Left forelimb (tissue), 1 donor: ENCODE data around the gene P2RX7.
"Not testable (repeated sequence)": the region's sequence is repeated elsewhere in the genome, so short reads cannot be mapped to it uniquely, and the experiment has no call there.

Source experiments
- DNase-seq: peaks from one replicate; pipeline ENCODE4 v3.0.0-alpha.2; 2018; ENCODE audit warnings: low spot score

P2RX7 gene

DNA sequence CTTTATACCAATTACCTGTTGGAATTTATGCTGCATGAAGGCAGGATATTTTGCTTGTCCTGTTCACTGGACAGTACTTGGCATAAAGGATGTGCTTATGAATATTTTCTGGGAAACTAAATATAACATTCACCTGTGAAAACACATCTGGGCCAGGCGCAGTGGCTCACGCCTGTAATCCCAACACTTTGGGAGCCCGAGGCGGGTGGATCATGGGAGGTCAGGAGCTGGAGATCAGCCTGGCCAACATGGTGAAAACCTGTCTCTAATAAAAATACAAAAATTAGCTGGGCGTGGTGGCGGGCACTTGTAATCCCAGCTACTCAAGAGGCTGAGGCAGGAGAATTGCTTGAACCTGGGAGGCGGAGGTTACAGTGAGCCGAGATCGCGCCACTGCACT lies 75.9 kb downstream of the P2RX7 start:
- not testable (repeated sequence) for DNase-seq

DNA sequence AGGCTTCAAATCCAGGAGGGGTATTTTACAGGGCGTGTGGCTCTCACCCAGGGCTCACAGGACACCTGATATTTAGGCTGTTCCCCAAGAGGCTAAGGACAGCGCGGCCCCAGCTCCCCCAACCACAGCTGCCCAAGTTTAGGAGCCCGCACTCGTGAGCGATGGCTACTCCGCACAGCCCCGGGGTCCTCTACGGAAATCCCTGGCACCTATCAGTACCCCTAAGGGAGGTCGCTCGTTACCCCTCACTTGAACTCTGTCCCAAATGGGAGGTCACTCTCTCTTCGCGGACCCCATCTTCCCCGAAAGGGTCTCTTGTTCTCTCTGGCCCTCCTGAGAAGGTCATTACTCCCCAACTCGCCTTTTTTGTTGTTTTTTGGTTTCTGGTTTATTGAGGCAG lies 76.5 kb downstream of the P2RX7 start:
- DNase-seq: no peak

DNA sequence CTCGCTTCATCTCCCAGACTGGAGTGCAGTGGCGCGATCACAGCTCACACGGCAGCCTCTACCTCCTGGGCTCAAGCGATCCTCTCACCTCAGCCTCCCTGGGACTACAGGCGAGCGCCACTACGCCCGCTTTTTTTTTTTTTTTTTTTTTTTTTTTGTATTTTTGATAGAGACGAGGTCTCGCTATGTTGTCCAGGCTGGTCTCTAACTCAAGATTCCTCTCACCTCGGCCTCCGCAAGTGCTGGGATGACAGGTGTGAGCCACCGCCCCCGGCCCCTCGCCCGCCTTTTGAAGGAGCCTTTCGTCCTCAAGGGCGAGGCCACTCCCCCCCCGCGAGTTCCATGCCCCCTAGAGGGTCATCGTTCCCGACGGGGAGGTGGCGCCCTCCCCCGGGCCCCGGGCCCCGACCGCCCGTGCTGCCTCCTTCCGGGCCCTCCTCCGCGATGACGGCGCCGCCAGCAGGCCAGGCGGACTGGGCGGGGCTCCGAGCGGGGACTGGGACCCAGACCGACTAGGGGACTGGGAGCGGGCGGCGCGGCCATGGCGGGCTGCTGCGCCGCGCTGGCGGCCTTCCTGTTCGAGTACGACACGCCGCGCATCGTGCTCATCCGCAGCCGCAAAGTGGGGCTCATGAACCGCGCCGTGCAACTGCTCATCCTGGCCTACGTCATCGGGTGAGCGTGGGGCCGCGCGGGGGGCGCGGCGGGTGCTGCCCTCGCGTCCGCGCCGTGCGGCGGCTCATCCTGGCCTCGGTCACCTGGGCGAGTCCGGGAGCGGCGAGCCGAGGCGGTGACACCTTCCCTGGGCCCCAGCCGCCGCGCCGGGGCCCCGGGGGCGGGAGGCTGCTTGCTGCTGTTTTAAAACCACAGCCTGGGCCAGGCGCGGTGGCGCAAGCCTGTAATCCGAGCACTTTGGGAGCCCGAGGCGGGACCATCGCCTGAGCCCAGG lies 77.2 kb downstream of the P2RX7 start, which contains the start of gene P2RX4:
P2RX4 (plus strand) TSS at position 506 of the 949 bp plus-strand sequence; CDS start at position 542, 36 bp downstream.
- peak; percentile 89 for DNase-seq

DNA sequence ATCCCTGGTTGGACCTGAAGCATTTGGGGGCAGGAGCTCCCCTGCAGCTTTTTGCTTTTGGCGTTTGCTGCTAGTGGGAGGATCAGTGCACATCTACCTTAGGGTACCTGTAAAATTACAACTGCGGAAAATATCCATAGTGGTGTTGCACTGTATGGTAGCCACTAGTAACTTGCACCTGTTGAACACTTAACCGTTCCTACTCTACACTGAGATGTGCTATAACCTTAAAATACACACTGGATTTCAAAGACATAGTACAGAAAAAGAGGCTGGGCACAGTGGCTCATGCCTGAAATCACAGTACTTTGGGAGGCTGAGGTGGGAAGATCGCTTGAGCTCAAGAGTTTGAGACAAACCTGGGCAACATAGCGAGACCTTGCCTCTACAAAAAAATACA lies 80.2 kb downstream of the P2RX7 start:
- no peak for DNase-seq

DNA sequence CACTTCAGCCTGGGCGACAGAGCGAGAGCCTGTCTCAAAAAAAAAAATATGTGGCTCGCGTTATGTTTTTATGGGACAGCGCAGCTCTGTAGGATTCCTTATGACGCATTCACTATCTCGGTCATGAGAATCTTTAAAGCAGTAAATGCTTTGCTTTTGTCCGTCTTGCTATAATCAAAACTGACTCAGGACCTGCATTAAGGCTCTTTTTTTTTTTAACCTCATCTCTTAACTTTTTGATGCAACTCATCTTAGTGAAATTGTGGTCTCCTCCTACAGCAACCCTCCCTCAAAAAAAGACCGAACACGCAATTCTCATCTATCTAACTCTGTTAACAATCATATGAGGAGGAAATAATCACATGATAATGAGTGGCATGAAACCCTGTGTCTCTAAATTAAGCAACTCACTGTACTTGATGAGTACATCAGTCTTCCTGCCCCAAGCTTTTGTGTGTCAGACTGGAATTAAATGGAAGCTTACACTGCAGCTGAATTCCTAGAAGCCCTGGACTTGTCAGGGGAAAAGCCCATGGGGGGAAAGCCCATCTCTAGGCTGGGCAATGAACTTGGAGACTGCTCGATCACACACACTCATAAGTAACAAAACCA lies 81.6 kb downstream of the P2RX7 start:
- no peak for DNase-seq

DNA sequence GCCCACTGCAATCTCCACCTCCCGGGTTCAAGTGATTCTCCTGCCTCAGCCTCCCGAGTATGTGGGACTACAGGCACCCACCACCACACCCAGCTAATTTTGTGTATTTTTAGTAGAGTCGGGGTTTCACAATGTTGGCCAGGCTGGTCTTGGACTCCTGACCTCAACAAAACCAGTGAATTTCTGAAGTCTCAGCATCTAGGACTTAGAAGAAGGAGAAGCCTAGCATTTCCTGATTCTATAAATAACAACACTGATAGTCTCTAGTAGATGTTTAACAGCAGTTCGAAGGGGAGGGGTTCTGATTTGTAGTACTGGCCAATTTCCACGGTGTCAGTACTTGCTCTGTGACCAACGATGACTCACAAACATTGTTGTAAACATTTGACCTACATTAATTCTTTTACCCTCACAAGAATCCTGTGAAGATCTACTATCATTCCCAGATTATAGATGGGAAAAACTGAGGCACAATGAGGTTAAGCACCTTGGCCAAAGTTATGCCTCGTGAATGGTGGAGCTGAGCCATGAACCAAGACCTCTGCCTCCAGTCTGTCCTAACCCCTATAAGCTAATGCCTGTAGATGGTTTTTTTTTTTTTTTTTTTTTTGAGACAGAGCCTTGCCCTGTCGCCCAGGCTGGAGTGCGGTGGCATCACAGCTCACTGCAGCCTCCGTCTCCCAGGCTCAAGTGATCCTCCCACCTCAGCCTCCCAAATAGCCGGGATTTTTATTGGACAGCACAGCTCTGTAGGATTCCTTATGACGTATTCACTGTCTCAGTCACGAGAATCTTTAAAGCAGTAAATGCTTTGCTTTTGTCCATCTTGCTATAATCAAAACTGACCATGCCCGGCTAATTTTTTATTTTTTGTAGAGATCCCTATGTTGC lies 82.4 kb downstream of the P2RX7 start:
- no peak for DNase-seq

DNA sequence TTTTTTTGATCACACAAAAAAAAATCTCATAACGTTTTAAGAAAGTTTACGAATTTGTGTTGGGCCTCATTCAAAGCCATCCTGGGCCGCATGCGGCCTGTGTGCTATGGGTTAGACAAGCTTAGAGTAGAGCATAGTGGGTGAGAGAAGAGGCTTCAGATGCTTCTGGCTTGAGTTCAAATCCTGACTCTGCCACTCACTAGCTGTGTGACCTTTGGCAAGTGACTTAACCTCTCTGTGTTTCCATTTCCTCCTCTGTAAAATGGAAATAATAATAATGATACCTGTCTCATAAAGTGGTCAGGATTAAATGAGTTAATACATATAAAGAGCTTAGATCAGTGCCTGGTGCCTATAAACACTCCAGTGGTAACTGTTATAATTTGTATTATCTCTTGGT lies 83.4 kb downstream of the P2RX7 start:
- no peak for DNase-seq

DNA sequence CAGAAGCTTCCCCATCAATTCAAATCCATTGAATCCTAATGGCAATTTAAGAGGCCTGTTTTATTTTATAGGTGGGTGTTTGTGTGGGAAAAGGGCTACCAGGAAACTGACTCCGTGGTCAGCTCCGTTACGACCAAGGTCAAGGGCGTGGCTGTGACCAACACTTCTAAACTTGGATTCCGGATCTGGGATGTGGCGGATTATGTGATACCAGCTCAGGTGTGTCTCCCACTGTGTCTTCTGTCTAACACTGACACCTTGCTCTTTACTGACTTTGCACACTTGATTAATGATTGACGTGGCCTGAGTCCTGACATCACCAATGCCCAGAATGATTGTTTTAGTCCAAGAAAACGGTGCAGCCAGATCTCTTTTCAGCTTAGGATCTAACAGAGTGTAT lies 84.4 kb downstream of the P2RX7 start:
- no peak for DNase-seq

DNA sequence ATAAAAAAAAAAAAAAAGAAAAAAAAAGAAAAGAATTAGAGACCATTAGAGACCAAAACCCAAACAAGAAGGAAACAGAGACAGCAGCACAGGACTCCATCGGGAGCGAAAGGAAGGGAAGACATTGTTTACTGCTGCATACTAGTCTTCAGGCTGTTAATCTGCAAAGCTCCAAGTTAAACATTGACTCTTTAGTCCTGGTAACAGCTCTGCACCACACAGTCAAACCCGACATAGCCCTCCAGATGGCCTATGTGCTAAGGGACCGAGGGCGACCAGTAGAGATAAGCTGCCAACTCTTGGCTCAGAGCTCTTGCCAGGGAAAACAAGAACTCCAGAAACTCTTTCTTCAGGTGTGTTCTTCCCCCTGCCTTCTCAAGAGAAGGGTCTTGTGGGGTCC lies 85.1 kb downstream of the P2RX7 start:
- no peak for DNase-seq

DNA sequence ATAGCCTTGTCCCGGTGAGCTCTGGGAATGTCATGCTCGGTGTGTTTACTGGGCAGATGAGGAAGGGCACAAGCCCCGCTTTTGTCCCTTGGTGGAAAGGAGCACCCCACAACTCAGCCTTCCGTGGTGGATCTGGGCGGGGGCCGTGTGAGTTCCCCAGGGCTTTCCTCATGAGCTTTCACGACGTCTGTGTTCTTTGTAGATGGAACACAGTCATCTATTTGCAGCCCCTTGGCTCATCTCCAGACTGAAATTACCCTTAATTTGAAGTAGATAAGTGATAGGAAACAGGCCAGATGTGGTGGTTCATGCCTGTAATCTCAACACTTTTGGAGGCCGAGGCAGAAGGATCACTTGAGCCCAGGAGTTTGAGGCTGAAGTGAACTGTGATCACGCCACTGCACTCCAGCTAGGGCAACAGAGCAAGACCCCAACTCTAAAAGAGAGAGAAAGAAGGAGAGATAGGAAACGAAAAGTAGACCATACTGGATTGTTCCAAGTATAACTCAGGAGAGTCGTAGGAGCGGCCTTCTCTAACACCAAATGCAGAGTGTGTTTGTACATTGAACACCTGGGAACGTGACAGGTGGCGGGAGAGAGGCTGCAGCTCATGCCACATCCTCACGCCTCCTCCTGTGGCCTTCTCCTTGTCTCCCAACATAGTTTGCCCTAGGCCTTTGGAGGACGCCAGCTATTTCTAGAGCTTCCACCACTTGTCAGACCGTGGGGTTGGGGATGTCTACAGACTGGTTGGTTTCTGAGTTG lies 86.1 kb downstream of the P2RX7 start:
- DNase-seq: no peak

DNA sequence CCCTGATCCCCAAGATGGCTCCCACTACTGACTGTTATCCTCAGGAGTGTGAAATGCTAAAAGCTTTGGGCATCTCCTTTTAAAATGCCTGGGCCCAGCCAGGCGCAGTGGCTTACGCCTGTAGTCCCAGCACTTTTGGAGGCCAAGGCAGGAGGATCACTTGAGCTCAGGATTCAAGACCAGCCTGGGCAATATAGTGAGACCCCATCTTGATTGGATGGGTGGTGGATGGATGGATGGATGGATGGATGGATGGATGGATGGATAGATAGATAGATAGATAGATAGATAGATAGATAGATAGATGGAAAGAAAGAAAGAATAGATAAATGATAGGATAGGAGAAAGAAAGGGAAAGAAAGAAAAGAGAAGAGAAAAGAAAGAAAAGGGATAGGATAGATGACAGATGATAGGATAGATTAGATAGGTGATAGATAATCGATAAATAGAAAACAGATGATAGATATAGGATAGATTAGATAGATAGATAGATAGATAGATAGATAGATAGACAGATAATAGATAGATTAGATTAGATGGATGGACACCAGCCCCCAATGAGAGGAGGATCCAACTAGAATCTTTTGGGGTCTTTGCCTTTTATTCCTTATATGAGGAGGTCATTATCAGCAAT lies 86.8 kb downstream of the P2RX7 start:
- DNase-seq: no peak

DNA sequence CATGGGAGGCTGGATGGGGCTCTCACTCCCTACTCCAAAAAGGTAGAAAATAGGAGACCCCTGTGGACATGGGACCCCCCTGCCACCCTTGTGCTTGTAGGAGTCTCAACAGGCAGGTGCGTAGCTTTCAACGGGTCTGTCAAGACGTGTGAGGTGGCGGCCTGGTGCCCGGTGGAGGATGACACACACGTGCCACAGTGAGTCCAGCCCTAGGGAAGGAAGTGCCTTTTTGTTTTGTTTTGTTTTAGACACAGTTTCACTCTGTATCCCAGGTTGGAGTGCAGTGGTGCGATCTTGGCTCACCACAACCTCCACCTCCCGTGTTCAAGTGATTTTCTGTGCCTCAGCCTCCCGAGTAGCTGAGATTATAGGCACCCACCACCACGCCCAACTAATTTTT lies 90.2 kb downstream of the P2RX7 start:
- no peak for DNase-seq

DNA sequence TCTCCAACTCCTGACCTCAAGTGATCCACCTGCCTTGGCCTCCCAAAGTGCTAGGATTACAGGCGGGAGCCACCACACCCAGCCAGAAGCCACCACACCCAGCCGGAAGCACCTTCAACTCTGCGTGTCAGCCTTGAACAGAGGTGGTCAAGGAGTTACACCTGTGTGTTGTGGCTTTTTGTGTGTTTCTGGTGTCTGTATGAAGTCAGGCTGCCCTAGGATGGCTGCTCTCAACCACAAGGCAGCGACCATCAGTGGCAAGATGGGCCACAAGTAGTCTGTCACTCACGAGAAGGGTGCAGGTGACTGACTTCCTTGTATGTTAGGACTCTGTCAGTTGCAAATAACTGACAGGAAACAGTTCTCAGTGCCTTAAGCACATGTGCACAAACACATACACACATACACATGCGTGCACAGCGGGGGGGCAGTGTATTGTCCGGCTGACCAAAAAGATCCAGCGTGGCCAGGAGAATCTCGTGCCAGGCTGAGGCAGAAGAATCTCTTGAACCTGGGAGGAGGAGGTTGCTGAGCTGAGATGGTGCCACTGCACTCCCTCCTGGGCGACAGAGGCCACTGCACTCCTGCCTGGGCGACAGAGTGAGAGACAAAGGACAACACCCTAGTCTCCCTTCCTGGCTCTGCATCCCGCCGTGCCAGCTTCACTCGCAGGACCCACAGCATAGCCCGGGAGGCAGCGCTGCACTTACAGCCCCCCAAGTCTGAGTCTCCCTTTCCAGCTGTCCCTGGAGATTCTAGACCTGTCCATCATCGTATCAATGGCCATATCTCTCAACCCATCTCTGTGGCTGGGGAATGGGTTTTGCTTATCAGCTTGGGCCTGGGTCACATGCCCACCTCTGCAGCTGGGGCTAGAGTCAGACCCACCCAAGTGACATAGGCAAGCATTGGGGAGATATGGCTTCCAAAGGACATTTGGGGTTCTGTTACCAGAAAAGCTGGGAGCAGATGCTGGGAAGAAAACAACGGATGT lies 90.9 kb downstream of the P2RX7 start:
- DNase-seq: no peak

DNA sequence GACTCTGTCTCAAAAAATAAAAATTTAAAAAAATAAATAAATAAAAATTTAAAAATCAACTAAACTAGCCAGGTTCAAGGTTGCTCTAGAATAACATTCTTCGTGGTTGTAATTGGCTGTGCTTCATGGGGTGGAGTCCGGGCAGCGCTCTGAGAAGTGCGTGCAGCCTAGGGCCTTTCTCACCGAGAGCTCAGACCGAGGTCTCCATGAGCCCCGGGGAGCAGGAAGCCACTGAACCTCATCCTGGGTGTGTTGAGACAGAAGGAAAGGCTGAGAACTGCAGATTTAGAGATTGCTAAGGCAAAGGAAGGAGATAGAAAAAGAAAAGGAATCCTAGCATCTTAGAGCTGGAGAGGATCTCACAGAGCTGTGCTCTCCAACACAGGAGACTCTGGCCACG lies 91.9 kb downstream of the P2RX7 start:
- DNase-seq: no peak

DNA sequence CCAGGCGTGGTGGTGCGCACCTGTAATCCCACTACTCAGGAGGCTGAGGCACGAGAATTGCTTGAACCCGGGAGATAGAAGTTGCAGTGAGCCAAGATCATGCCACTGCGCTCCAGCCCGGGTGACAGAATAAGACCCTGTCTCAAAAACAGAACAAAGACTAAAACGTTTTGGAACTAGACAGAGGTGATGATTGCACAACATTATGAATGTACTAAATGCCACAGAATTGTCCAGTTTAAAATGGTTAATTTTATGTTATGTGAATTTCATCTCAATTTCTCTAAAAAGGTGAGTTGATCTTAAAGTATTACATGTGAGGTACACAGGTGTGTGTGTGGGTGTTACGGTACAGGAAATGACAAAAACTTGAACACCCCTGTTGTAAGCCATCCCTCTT lies 93.7 kb downstream of the P2RX7 start:
- DNase-seq: no peak

DNA sequence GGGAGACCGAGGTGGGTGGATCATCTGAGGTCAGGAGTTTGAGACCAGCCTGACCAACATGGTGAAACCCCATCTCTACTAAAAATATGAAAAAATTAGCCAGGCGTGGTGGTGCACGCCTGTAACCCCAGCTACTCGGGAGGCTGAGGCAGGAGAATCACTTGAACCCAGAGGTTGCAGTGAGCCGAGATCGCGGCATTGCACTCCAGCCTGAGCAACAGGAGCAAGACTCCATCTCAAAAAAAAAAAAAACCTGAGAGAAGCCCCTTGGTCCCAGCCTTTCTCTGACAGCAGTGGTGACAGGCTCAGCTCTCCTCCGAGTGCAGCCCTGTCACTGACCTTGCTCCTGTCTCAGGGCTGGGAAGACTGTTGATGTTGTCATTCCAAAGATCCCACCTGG lies 94.2 kb downstream of the P2RX7 start:
- DNase-seq: not testable (repeated sequence)

DNA sequence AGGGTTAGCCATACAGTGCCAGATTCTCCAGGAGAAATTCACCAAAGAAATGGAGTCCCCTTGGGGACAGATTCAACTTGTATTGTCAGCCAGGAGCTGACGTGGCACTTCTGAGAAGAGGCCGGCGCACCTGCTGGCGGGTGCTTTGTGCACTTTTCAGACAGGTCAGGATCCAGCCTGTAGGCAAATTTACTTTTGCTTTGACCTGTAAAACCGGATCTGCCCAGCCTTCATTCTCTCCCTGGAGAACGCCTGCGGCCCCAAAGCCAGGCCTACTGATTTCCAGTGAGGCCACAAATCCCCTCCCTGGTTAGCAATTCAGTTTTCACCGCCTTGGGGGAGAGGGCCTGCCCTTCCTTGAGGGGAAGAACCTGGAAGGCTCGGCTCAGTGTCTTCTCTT lies 94.6 kb downstream of the P2RX7 start:
- DNase-seq: no peak

DNA sequence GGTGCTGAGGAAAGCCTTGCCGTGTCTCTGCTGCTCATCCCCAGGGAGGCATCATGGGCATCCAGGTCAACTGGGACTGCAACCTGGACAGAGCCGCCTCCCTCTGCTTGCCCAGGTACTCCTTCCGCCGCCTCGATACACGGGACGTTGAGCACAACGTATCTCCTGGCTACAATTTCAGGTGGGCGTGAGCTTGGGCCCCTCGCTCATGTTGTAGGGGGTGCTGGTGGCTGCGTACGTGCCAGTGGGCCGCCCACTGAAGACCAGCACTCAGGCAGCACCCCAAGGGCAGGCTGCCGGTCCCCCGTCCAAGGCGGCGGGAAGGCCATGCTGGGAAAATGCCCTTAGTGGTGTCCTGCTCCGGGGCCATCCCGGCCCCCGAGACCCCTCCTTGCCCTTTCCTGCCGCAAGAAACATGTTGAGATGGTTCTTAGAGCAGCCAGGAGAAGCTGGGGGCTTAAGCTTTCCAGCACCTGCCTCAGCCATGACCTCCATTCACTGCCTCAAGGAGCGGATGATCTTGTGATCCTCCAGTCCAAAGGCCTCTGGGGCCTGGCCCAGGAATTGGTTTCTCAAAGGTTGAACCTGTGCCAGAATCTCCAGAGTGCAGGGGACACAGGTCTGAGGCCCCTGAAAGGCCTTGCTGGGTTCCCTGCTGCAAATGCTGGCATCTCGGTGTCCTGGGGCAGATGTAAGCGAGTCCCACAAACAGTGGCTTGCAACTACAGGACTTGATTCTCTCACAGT lies 96.4 kb downstream of the P2RX7 start:
- DNase-seq: no peak
